ENCODE measurements around the gene NTRK3.

DNA sequence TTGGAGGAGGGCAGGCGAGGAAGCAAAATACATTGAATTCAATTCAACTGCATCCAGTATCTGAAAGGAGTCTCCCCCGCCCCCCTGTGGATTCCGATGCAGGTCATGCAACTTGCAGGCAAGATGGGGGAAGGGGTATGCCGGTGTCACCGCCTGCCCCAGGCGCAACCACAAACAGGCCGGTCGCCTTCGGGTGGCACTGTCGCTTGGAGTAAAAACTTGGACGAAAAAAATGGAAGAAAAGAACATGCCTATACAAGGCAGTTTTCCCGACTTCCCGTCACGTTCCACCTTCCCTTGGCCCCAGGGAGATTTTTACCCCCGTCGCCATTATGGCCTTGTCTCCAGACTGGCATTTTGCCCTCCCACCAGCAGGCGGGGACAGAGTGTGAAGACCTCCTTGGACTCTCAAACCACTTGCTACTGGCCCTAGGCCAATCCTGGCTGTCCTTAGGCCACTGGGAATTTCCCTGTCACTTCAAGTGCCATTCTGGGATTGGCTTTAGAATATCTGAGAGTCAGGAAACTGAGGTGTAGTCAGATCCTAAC is 1.6 kb upstream of the NTRK3 start:
- TF ChIP-seq, protein P1, sequence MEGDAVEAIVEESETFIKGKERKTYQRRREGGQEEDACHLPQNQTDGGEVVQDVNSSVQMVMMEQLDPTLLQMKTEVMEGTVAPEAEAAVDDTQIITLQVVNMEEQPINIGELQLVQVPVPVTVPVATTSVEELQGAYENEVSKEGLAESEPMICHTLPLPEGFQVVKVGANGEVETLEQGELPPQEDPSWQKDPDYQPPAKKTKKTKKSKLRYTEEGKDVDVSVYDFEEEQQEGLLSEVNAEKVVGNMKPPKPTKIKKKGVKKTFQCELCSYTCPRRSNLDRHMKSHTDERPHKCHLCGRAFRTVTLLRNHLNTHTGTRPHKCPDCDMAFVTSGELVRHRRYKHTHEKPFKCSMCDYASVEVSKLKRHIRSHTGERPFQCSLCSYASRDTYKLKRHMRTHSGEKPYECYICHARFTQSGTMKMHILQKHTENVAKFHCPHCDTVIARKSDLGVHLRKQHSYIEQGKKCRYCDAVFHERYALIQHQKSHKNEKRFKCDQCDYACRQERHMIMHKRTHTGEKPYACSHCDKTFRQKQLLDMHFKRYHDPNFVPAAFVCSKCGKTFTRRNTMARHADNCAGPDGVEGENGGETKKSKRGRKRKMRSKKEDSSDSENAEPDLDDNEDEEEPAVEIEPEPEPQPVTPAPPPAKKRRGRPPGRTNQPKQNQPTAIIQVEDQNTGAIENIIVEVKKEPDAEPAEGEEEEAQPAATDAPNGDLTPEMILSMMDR (IDR thresholded peaks at IDR 0.05; ENCODE audit: borderline replicate concordance, extremely low read depth, low read length, poor library complexity, severe bottlenecking), result peak; percentile 38
- TF ChIP-seq EZH2 (IDR thresholded peaks at IDR 0.05; ENCODE audit: borderline replicate concordance, low read depth, low read length, severe bottlenecking), result no peak
